ENCODE data around the gene SOX18.

The SOX18 gene

GRCh38 chr20:64071341-64072332, 22.2 kb upstream of the SOX18 start:
- no peak for TF ChIP-seq ARNTL (CRISPR knock-in tag; IDR thresholded peaks at IDR 0.05; ENCODE audit: borderline replicate concordance, low read depth)
- TF ChIP-seq CREB5 (CRISPR knock-in tag; IDR thresholded peaks at IDR 0.05; ENCODE audit: low read depth) = no peak
- TF ChIP-seq SNAI2 (CRISPR knock-in tag; IDR thresholded peaks at IDR 0.05) = no peak
- TF ChIP-seq CSRNP3 (CRISPR knock-in tag; IDR thresholded peaks at IDR 0.05) = no peak
- TF ChIP-seq ZNF565 (CRISPR knock-in tag; conservative IDR thresholded peaks at IDR 0.05; ENCODE audit: low read depth) = no peak
- TF ChIP-seq ESRRG (CRISPR knock-in tag; IDR thresholded peaks at IDR 0.05) = no peak
- TF ChIP-seq ZNF70 (CRISPR knock-in tag; IDR thresholded peaks at IDR 0.05) = no peak
- no peak for TF ChIP-seq ZFP30 (CRISPR knock-in tag; IDR thresholded peaks at IDR 0.05)
- no peak for TF ChIP-seq OSR1 (CRISPR knock-in tag; IDR thresholded peaks at IDR 0.05)
- TF ChIP-seq POU6F1 (CRISPR knock-in tag; IDR thresholded peaks at IDR 0.05; ENCODE audit: borderline replicate concordance, low read depth) = no peak
- no peak for TF ChIP-seq TOX (CRISPR knock-in tag; IDR thresholded peaks at IDR 0.05; ENCODE audit: borderline replicate concordance)
- no peak for TF ChIP-seq ZFP3 (CRISPR knock-in tag; IDR thresholded peaks at IDR 0.05)
- TF ChIP-seq RARB (CRISPR knock-in tag; IDR thresholded peaks at IDR 0.05) = no peak
- no peak for TF ChIP-seq ZNF8 (CRISPR knock-in tag; IDR thresholded peaks at IDR 0.05)
- TF ChIP-seq PATZ1 (CRISPR knock-in tag; IDR thresholded peaks at IDR 0.05; ENCODE audit: borderline replicate concordance) = no peak
- TF ChIP-seq CSDC2 (CRISPR knock-in tag; IDR thresholded peaks at IDR 0.05) = no peak
- no peak for TF ChIP-seq PPARA (CRISPR knock-in tag; IDR thresholded peaks at IDR 0.05; ENCODE audit: borderline replicate concordance)
- TF ChIP-seq TCF4 (CRISPR knock-in tag; IDR thresholded peaks at IDR 0.05; ENCODE audit: borderline replicate concordance) = no peak
- no peak for ATAC-seq

GRCh38 chr20:64070244-64070993, 21.0 kb upstream of the SOX18 start:
- ATAC-seq = no peak
- TF ChIP-seq TSHZ2 (CRISPR knock-in tag; IDR thresholded peaks at IDR 0.05) (no peak), ZFP3 (CRISPR knock-in tag; IDR thresholded peaks at IDR 0.05) (no peak), ZFP30 (CRISPR knock-in tag; IDR thresholded peaks at IDR 0.05) (no peak), CSRNP3 (CRISPR knock-in tag; IDR thresholded peaks at IDR 0.05) (no peak), ZNF565 (CRISPR knock-in tag; conservative IDR thresholded peaks at IDR 0.05; ENCODE audit: low read depth) (no peak), ZNF70 (CRISPR knock-in tag; IDR thresholded peaks at IDR 0.05) (no peak), TOX (CRISPR knock-in tag; IDR thresholded peaks at IDR 0.05; ENCODE audit: borderline replicate concordance) (no peak), ARNTL (CRISPR knock-in tag; IDR thresholded peaks at IDR 0.05; ENCODE audit: borderline replicate concordance, low read depth) (no peak), CSDC2 (CRISPR knock-in tag; IDR thresholded peaks at IDR 0.05) (no peak), POU6F1 (CRISPR knock-in tag; IDR thresholded peaks at IDR 0.05; ENCODE audit: borderline replicate concordance, low read depth) (no peak), TCF4 (CRISPR knock-in tag; IDR thresholded peaks at IDR 0.05; ENCODE audit: borderline replicate concordance) (no peak)
